Cardiac muscle cell (in vitro differentiated cells and primary cell): ENCODE results near the gene FBXO28. TPM values are rescaled to one million over a fixed set of nuclear protein-coding genes. Genes with fewer than 3 reads are reported as not detected.

Experiments used
- DNase-seq, 2 donors: peaks; one replicate each; pipeline versions ENCODE4 v3.0.0 to v3.0.0-alpha.2; 2010 to 2017; ENCODE audit warnings: low read depth in 1 of 2, low spot score in 1 of 2
- H3K27ac ChIP-seq: fragments of 200-600 bp; sonication (generic); 2 replicates; pipeline ENCODE4 v1.5.1; 2016
- H3K27me3 ChIP-seq: fragments of 200-600 bp; sonication (generic); 2 replicates; pipeline ENCODE4 v1.6.0; 2016; ENCODE audit warnings: control low read depth
- H3K36me3 ChIP-seq: fragments of 200-600 bp; sonication (generic); 2 replicates; pipeline ENCODE4 v1.5.1; 2016; ENCODE audit warnings: control low read depth
- H3K4me1 ChIP-seq: fragments of 200-600 bp; sonication (generic); 2 replicates; pipeline ENCODE4 v1.8.1; 2017; ENCODE audit warnings: low read depth, mild to moderate bottlenecking, mixed run types
- H3K4me3 ChIP-seq: fragments of 200-600 bp; sonication (generic); 2 replicates; pipeline ENCODE4 v1.5.1; 2016; ENCODE audit warnings: mild to moderate bottlenecking
- H3K9me3 ChIP-seq: fragments of 200-600 bp; sonication (generic); 2 replicates; pipeline ENCODE4 v1.5.1; 2017; ENCODE audit warnings: low read depth, mild to moderate bottlenecking, control low read depth
- CTCF ChIP-seq: IDR thresholded peaks from 2 replicates; pipeline ENCODE4 v1.5.1; 2012; ENCODE audit warnings: low read depth, mild to moderate bottlenecking, low read length
- polyA plus RNA-seq: library from polyadenylated mRNA; unstranded; fragments of >200 nt; fragmentation: Nextera tagmentation; extraction: Ambion mirVana; gene quantifications from 2 replicates; pipeline ENCODE4 v1.2.1, GENCODE V29; 2016
- total RNA-seq: library from RNA; depleted of rRNA; stranded (reverse); fragments of >200 nt; gene quantifications from 2 replicates; pipeline ENCODE4 v1.2.3, GENCODE V29; 2016

FBXO28 gene
- total and polyA plus RNA-seq, 2 experiments from 2014 or later: 9.1 to 17.8 TPM

GRCh38 chr1:224096773-224097172 lies 17.1 kb upstream of the FBXO28 start:
- DNase-seq: no peak
- Histone ChIP-seq H3K27me3 (peaks cover 5% of the 10 kb centered on the region), H3K4me3 (no peak overlapping the region), H3K36me3 (no peaks in the 10 kb centered on the region), H3K27ac (no peak overlapping the region), H3K4me1 (no peaks in the 10 kb centered on the region), H3K9me3 (no peaks in the 10 kb centered on the region)
- no peak for TF ChIP-seq CTCF

GRCh38 chr1:224098007-224098406 lies 15.9 kb upstream of the FBXO28 start:
- Histone ChIP-seq H3K4me3 (no peak overlapping the region), H3K27me3 (peaks cover 5% of the 10 kb centered on the region), H3K27ac (no peak overlapping the region), H3K4me1 (no peaks in the 10 kb centered on the region), H3K36me3 (no peaks in the 10 kb centered on the region), H3K9me3 (no peaks in the 10 kb centered on the region)
- no peak for TF ChIP-seq CTCF
- DNase-seq: no peak

- Histone ChIP-seq H3K4me1 (no peaks in the 10 kb centered on the region), H3K27me3 (peaks cover 4% of the 10 kb centered on the region), H3K27ac (no peak overlapping the region), H3K9me3 (no peaks in the 10 kb centered on the region), H3K36me3 (no peaks in the 10 kb centered on the region), H3K4me3 (no peak overlapping the region)
- DNase-seq: peak; percentile 35 to 56
- TF ChIP-seq CTCF: peak; percentile 48
These were observed 7.2 kb upstream of the FBXO28 start for GRCh38 chr1:224106568-224107281.

- no peak for TF ChIP-seq CTCF
- H3K4me1 ChIP-seq: no peaks in the 10 kb centered on the region
- no peaks in the 10 kb centered on the region for H3K36me3 ChIP-seq
- no peak overlapping the region for H3K27ac ChIP-seq
- H3K4me3 ChIP-seq: no peak overlapping the region
- H3K27me3 ChIP-seq: peaks cover 4% of the 10 kb centered on the region
- H3K9me3 ChIP-seq: no peaks in the 10 kb centered on the region
- no peak for DNase-seq
These were observed 6.7 kb upstream of the FBXO28 start for GRCh38 chr1:224107282-224107625.

- Histone ChIP-seq H3K9me3 (no peaks in the 10 kb centered on the region), H3K36me3 (no peaks in the 10 kb centered on the region), H3K27me3 (peaks cover 4% of the 10 kb centered on the region), H3K27ac (no peak overlapping the region), H3K4me1 (no peaks in the 10 kb centered on the region), H3K4me3 (no peak overlapping the region)
- no peak for DNase-seq
- TF ChIP-seq CTCF: no peak
These were observed 4.9 kb upstream of the FBXO28 start for GRCh38 chr1:224108991-224109390.
